ENCODE measurements around the gene ZBTB20.

Gene ZBTB20

GRCh38 chr3:114293838-114294535, 853.1 kb downstream of the ZBTB20 start, which contains the start of gene TIGIT:
Gene TIGIT (plus strand): TSS chr3:114294028. CDS start chr3:114294062, 34 bp downstream.
- in situ Hi-C loops (cut with MboI; ENCODE audit: low pct_unique_long_range_greater_than_20kb, low sequenced_read_pairs): no loop called here
- DNase-seq: no peak

- in situ Hi-C loops (cut with MboI; ENCODE audit: low pct_unique_long_range_greater_than_20kb, low sequenced_read_pairs): no loop called here
Measured at GRCh38 chr3:114290911-114291901, 855.9 kb downstream of the ZBTB20 start.

GRCh38 chr3:114286266-114286665, 860.8 kb downstream of the ZBTB20 start:
- in situ Hi-C loops (cut with MboI; ENCODE audit: low pct_unique_long_range_greater_than_20kb, low sequenced_read_pairs): no loop called here
- DNase-seq: no peak

More at GRCh38 chr3:114290911-114291901, 855.9 kb downstream of the ZBTB20 start:
- peak; percentile 88 for DNase-seq

- DNase-seq: no peak
- in situ Hi-C loops (cut with MboI; ENCODE audit: low pct_unique_long_range_greater_than_20kb, low sequenced_read_pairs): no loop called here
Measured at GRCh38 chr3:114285648-114286230, 861.3 kb downstream of the ZBTB20 start.

GRCh38 chr3:114284644-114285043, 862.4 kb downstream of the ZBTB20 start:
- DNase-seq: no peak
- in situ Hi-C loops (cut with MboI; ENCODE audit: low pct_unique_long_range_greater_than_20kb, low sequenced_read_pairs): no loop called here
